Measurements from ENCODE around the gene NME8.

The NME8 gene

GRCh38 chr7:37901236-37901827 lies 52.9 kb downstream of the NME8 start:
- DNase-seq (ENCODE audit: low spot score): peak; percentile 67

- no peak for DNase-seq (ENCODE audit: low spot score)
These were observed 53.6 kb downstream of the NME8 start for GRCh38 chr7:37901890-37902524.

GRCh38 chr7:37908221-37908788 lies 59.9 kb downstream of the NME8 start:
- DNase-seq (ENCODE audit: low spot score): no peak

GRCh38 chr7:37912756-37913155 lies 64.4 kb downstream of the NME8 start:
- DNase-seq (ENCODE audit: low spot score): no peak

- no peak for DNase-seq (ENCODE audit: low spot score)
These were observed 67.0 kb downstream of the NME8 start for GRCh38 chr7:37915438-37915837.

GRCh38 chr7:37916017-37916672 lies 67.7 kb downstream of the NME8 start:
- peak; percentile 14 for DNase-seq (ENCODE audit: low spot score)

GRCh38 chr7:37916673-37917660 lies 68.6 kb downstream of the NME8 start, which contains the start of gene SFRP4:
TSS of gene SFRP4 (minus strand) at chr7:37916817. CDS start at chr7:37916537, 280 bp downstream.
- DNase-seq (ENCODE audit: low spot score): peak; percentile 63

GRCh38 chr7:37918526-37918925 lies 70.1 kb downstream of the NME8 start:
- no peak for DNase-seq (ENCODE audit: low spot score)

- DNase-seq (ENCODE audit: low spot score): peak; percentile 32
These were observed 72.0 kb downstream of the NME8 start, which contains the start of gene EPDR1 for GRCh38 chr7:37920305-37920848. TSS of gene EPDR1 (plus strand) at chr7:37920640. CDS start at chr7:37920940, 300 bp downstream.

- peak; percentile 46 for DNase-seq (ENCODE audit: low spot score)
These were observed 72.7 kb downstream of the NME8 start for GRCh38 chr7:37920849-37921805.

GRCh38 chr7:37921876-37922275 lies 73.5 kb downstream of the NME8 start:
- DNase-seq (ENCODE audit: low spot score): no peak

GRCh38 chr7:37923996-37924395 lies 75.6 kb downstream of the NME8 start:
- DNase-seq (ENCODE audit: low spot score): no peak

- DNase-seq (ENCODE audit: low spot score): no peak
These were observed 76.2 kb downstream of the NME8 start for GRCh38 chr7:37924491-37925041.

GRCh38 chr7:37925620-37926019 lies 77.2 kb downstream of the NME8 start:
- DNase-seq (ENCODE audit: low spot score): no peak

GRCh38 chr7:37927773-37928444 lies 79.5 kb downstream of the NME8 start:
- DNase-seq (ENCODE audit: low spot score): no peak

- DNase-seq (ENCODE audit: low spot score): no peak
These were observed 80.5 kb downstream of the NME8 start for GRCh38 chr7:37928878-37929277.

GRCh38 chr7:37930226-37930948 lies 82.0 kb downstream of the NME8 start:
- no peak for DNase-seq (ENCODE audit: low spot score)

GRCh38 chr7:37932543-37932942 lies 84.1 kb downstream of the NME8 start:
- DNase-seq (ENCODE audit: low spot score): no peak

All from iPS-NIHi11 (cell line).